ENCODE results near the gene PEAK1. TPM values are rescaled to one million over a fixed set of nuclear protein-coding genes. Genes with fewer than 3 reads are reported as not detected.
A peak's percentile ranks its signal among the peaks of the same experiment; 100 is the strongest.

PEAK1 gene
- total RNA-seq, 1 experiment from 2014 or later, result 36.7 TPM

DNA sequence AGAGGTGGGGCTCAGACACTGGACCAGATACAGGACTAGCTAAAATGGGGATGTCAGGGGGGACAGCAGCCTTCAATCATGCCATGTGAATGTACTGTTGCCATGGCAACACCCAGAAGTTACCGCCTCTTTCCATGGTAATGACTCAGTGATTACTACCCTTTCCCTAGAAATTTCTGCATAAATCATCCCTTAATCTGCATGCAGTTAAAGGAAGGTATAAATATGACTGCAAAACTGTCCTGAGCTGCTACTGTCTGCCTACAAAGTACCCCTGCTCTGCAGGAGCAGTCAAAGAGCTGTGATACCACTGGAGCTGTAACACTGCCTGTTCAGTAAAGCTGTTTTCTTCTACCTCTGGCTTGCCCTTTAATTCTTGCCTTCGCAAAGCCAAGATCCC is 168.2 kb downstream of the PEAK1 start:
- no peaks in the 10 kb centered on the region for H3K27me3 ChIP-seq (replicated peaks; ENCODE audit: insufficient read depth, low read depth, low read length, poor library complexity)
- DNase-seq (ENCODE audit: low spot score), result peak; percentile 47
- no peaks in the 10 kb centered on the region for H3K9me3 ChIP-seq (ENCODE audit: low read depth, low read length, poor library complexity, severe bottlenecking)
- POLR2A ChIA-PET (ENCODE audit: low non-redundant PET), result no interaction called here
- no TSS peak for BruUV-seq (replicated peaks)
- H3K4me1 ChIP-seq (ENCODE audit: insufficient read depth, low read length, poor library complexity, severe bottlenecking), result no peaks in the 10 kb centered on the region
- TF ChIP-seq, protein P1, sequence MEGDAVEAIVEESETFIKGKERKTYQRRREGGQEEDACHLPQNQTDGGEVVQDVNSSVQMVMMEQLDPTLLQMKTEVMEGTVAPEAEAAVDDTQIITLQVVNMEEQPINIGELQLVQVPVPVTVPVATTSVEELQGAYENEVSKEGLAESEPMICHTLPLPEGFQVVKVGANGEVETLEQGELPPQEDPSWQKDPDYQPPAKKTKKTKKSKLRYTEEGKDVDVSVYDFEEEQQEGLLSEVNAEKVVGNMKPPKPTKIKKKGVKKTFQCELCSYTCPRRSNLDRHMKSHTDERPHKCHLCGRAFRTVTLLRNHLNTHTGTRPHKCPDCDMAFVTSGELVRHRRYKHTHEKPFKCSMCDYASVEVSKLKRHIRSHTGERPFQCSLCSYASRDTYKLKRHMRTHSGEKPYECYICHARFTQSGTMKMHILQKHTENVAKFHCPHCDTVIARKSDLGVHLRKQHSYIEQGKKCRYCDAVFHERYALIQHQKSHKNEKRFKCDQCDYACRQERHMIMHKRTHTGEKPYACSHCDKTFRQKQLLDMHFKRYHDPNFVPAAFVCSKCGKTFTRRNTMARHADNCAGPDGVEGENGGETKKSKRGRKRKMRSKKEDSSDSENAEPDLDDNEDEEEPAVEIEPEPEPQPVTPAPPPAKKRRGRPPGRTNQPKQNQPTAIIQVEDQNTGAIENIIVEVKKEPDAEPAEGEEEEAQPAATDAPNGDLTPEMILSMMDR (conservative IDR thresholded peaks at IDR 0.05; ENCODE audit: low read depth, low read length), result no peak
- no peak for TF ChIP-seq EZH2 (IDR thresholded peaks at IDR 0.05; ENCODE audit: borderline replicate concordance, low read depth, low read length, poor library complexity, severe bottlenecking)
- H3K4me3 ChIP-seq (ENCODE audit: low read depth, low read length, poor library complexity, severe bottlenecking), result no peak overlapping the region
- intact Hi-C loops (cut with micrococcal nuclease; ENCODE audit: unreplicated experiment), result no loop called here
- CTCF ChIA-PET, result no interaction called here
- H3K27ac ChIP-seq (ENCODE audit: low read depth, low read length, poor library complexity, severe bottlenecking), result no peak overlapping the region
- no peaks in the 10 kb centered on the region for H3K36me3 ChIP-seq (ENCODE audit: insufficient read depth, low read length, poor library complexity, severe bottlenecking)

DNA sequence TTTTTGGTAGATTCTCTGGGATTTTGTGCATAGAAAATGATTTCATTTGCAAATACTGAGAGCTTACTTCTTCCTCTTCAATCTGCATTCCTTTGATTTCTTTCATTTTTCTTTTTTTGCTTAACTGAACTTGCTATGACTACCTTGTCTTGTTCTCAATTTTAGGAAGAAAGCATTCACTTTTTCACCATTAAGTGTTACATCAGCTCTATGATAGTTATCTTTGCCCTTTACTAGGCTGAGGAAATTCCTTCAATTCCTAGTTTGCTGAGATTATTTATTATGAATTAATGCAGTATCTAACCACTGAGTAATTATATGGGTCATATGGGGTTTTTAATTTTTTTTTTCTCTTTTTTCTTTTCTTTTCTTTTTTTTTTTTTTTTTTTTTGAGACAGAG is 172.8 kb downstream of the PEAK1 start:
- no peak overlapping the region for H3K4me3 ChIP-seq (ENCODE audit: low read depth, low read length, poor library complexity, severe bottlenecking)
- H3K36me3 ChIP-seq (ENCODE audit: insufficient read depth, low read length, poor library complexity, severe bottlenecking), result no peaks in the 10 kb centered on the region
- DNase-seq (ENCODE audit: low spot score), result no peak
- H3K27ac ChIP-seq (ENCODE audit: low read depth, low read length, poor library complexity, severe bottlenecking), result no peak overlapping the region
- BruUV-seq (replicated peaks), result no TSS peak
- H3K4me1 ChIP-seq (ENCODE audit: insufficient read depth, low read length, poor library complexity, severe bottlenecking), result no peaks in the 10 kb centered on the region
- ChIA-PET POLR2A (ENCODE audit: low non-redundant PET) (no interaction called here), CTCF (no interaction called here)
- intact Hi-C loops (cut with micrococcal nuclease; ENCODE audit: unreplicated experiment), result no loop called here
- TF ChIP-seq, protein P1 (conservative IDR thresholded peaks at IDR 0.05; ENCODE audit: low read depth, low read length), result no peak
- TF ChIP-seq EZH2 (IDR thresholded peaks at IDR 0.05; ENCODE audit: borderline replicate concordance, low read depth, low read length, poor library complexity, severe bottlenecking), result no peak
- H3K9me3 ChIP-seq (ENCODE audit: low read depth, low read length, poor library complexity, severe bottlenecking), result no peaks in the 10 kb centered on the region
- H3K27me3 ChIP-seq (replicated peaks; ENCODE audit: insufficient read depth, low read depth, low read length, poor library complexity), result no peaks in the 10 kb centered on the region

DNA sequence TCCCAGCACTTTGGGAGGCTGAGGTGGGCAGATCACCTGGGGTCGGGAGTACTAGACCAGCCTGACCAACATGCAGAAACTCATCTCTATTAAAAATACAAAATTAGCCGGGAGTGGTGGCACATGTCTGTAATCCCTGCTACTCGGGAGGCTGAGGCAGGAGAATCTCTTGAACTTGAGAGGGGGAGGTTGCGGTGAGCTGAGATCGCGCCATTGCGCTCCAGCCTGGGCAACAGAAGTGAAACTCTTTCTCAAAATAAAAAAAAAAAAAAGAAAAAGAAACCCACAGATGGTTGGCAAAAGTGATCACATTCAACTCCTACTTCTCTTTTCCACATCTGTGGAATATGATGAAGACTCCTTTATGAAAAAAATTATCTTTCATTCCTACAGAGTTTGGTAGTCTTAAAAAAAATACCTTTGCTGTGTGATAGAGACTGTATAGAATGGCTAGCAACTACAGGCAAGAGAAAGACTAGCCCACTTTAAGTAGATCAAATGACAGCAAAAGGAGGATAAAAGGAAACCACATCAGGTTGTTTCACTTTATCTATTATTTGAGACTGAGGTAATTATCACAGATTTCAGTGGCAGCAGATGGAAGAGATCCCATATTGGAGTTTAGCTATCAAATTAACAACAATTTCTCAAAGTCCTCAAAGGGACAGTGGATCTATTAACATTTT is 176.0 kb downstream of the PEAK1 start:
- POLR2A ChIA-PET (ENCODE audit: low non-redundant PET), result no interaction called here
- DNase-seq (ENCODE audit: low spot score), result no peak
- TF ChIP-seq, protein P1 (conservative IDR thresholded peaks at IDR 0.05; ENCODE audit: low read depth, low read length), result no peak
- TF ChIP-seq EZH2 (IDR thresholded peaks at IDR 0.05; ENCODE audit: borderline replicate concordance, low read depth, low read length, poor library complexity, severe bottlenecking), result no peak
- Histone ChIP-seq H3K4me1 (ENCODE audit: insufficient read depth, low read length, poor library complexity, severe bottlenecking) (peaks cover 18% of the 10 kb centered on the region), H3K27me3 (replicated peaks; ENCODE audit: insufficient read depth, low read depth, low read length, poor library complexity) (no peaks in the 10 kb centered on the region), H3K27ac (ENCODE audit: low read depth, low read length, poor library complexity, severe bottlenecking) (no peak overlapping the region), H3K9me3 (ENCODE audit: low read depth, low read length, poor library complexity, severe bottlenecking) (no peaks in the 10 kb centered on the region), H3K4me3 (ENCODE audit: low read depth, low read length, poor library complexity, severe bottlenecking) (no peak overlapping the region), H3K36me3 (ENCODE audit: insufficient read depth, low read length, poor library complexity, severe bottlenecking) (no peaks in the 10 kb centered on the region)
- CTCF ChIA-PET, result no interaction called here
- BruUV-seq (replicated peaks), result no TSS peak
- intact Hi-C loops (cut with micrococcal nuclease; ENCODE audit: unreplicated experiment), result no loop called here
